NCI-H187 treated with DMSO at 0.1 percent for 48 hours (cell line): Measurements from ENCODE around the gene SDHD.
"Not testable (repeated sequence)": the region's sequence is repeated elsewhere in the genome, so short reads cannot be mapped to it uniquely, and the experiment has no call there.

ENCODE experiments used
- DNase-seq: peaks from one replicate; lab custom pipeline; 2025; lab: John Stamatoyannopoulos, UW

Gene SDHD

DNA sequence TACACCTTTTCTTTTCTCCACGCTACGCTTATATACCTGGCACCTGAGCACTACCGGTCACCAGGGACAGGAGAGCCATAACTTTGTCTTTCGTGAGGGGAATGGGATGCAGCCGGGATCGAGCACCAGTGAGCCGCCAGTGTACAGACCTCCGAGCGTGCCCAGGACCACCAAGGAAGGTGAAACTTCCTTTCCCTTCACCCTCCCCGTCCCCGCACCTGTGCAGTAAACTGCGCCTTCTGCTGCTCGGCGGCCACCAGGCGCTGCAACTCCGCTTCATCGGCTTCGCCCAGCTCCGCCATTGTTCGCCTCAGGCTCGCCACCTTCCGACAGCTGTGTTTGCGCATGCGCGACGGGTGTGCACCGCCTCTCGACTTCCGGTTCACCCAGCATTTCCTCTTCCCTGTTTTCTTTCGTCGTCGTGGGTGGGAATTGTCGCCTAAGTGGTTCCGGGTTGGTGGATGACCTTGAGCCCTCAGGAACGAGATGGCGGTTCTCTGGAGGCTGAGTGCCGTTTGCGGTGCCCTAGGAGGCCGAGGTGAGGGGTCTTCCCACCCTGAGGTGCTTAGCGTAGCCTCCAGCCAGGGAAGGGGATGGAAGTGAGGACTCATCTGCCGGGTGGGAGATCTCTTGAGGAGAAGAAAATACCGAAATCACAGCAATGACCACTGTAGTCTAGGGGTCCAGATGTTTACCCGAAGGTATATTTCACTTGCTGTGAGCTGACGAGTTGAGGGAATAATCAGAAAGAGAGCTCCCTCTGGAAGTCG is at the start of gene SDHD, which contains the start of gene TIMM8B:
Gene SDHD, plus strand, starts transcription at position 452 of the 770 bp plus-strand sequence. Its CDS starts 35 bp downstream, at position 487.
Gene TIMM8B, minus strand, starts transcription at position 335 of the 770 bp plus-strand sequence. Its CDS starts 33 bp downstream, at position 302.
- DNase-seq, result peak; percentile 91

- DNase-seq, result no peak
Observed at GRCh38 chr11:112037527-112037926, 49.1 kb upstream of the SDHD start.

GRCh38 chr11:112042161-112042960 is 44.3 kb upstream of the SDHD start:
- DNase-seq, result no peak

GRCh38 chr11:112042961-112043304 is 43.7 kb upstream of the SDHD start:
- DNase-seq, result no peak

- no peak for DNase-seq
Observed at GRCh38 chr11:112044961-112045360, 41.7 kb upstream of the SDHD start.

- DNase-seq, result not testable (repeated sequence)
Observed at GRCh38 chr11:112046647-112047046, 40.0 kb upstream of the SDHD start.

DNA sequence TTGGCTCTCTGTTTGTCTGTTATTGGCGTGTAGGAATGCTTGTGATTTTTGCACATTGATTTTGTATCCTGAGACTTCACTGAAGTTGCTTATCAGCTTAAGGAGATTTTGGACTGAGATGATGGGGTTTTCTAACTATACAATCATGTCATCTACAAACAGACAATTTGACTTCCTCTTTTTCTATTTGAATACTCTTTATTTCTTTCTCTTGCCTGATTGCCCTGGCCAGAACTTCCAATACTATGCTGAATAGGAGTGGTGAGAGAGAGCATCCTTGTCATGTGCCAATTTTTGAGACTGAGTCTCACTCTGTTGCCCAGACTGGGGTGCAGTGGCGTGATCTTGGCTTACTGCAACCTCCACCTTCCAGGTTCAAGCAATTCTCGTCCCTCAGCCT is 38.4 kb upstream of the SDHD start:
- DNase-seq, result not testable (repeated sequence)

GRCh38 chr11:112049777-112050176 is 36.9 kb upstream of the SDHD start:
- no peak for DNase-seq

DNA sequence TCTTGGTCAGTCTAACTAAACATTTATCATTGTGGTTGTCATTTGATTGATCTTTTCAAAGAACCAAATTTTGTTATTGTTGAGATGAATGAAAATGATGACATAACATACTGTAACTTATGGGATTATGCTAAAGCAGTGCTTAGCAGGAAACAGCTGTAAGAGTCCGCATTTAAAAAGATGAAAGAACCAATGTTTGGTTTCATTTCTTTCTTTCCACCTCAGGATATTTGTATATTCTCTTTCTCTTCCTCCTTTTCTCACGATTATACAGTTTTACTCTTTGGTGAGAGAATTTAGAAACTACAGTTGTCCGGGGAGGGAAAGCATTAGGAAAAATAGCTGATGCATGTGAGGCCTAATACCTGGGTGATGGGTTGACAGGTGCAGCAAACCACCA is 36.0 kb upstream of the SDHD start:
- DNase-seq, result no peak

- no peak for DNase-seq
Observed at GRCh38 chr11:112051768-112052167, 34.9 kb upstream of the SDHD start.

DNA sequence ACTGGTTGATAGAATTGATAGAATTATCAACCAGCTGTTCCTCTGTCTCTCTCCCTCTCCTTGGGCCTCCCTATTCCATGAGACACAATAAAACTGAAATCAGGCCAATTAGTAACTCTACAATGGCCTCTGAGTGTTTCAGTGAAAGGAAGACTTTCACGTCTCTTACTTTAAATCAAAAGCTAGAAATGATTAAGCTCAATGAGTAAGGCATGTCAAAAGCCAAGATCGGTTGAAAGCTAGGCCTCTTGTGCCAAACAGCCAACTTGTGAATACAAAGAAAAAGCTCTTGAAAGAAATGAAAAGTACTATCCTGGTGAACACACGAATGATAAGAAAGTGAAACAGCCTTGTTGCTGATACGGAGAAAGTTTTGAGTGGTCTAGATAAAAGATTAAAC is 29.5 kb upstream of the SDHD start:
- no peak for DNase-seq

DNA sequence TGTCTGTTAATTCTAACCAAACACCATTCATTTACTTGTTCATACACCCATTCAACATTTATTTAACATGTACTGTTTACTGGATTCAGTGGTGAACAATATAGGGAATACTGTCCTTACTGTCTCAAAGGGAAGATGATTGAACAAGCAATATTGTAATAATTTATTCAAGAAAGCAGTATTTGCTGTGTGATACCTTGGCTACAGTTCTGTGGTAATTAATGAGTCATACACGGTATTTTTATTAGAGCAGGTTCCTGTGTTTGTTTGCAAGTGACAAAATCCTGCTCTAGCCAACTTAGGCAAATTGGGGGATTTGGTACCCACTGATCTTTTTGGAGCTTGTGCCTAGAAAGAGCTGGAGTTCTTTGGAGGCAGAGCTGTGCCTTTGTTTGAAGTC is 28.6 kb upstream of the SDHD start:
- DNase-seq, result no peak

- DNase-seq, result no peak
Observed at GRCh38 chr11:112062923-112063322, 23.8 kb upstream of the SDHD start.

- peak; percentile 42 for DNase-seq
Observed at GRCh38 chr11:112073941-112074811, 12.5 kb upstream of the SDHD start, which contains the start of the genes NKAPD1 and PIH1D2. TSS of gene NKAPD1 (plus strand) at chr11:112074299. CDS start at chr11:112075575, 1,276 bp downstream. TSS of gene PIH1D2 (minus strand) at chr11:112074017. CDS start at chr11:112073174, 843 bp downstream.

DNA sequence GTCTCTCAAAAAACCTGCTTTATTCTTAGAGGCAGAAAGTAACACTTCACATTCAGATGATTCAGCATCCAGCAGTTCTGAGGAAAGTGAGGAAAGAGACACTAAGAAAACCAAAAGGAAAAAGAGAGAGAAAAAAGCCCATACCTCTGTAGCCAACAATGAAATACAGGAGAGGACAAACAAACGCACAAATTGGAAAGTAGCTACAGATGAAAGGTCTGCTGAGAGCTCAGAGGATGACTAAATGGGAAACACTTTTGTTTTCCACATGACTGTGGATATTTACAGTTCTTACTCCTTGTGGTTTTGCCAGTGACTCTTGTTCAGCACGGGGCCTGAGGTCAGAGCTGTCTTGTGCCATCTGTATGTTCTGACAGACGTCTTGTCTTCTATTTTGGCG is 3.9 kb upstream of the SDHD start:
- no peak for DNase-seq

DNA sequence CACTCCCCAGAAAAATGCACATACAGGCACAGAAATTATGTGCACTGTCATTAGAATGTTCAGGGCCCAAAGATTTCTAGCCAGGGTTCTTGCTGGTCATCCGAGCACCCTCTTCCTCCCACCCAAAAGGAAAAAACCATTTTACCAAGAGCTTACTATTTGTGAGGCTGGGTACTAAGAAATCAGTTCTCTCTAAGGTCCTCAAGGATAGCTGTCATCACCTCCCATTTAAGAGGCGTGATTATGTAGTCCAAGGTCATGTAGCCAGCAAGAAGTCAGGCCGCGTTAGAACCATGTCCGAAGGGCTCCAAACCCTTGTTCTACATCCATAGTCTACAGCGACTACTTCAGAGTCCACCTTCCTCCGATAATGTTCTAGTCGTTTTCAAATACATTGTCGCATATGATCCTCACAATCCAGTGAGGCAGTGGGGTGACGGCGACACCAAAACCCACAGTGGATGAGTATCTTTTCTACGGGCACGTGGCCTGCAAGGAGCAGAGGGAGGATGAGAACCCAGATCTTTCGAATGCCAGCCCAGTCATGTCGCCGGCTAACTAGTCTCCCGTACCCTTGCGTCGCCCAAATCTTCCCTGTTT is 751 bp upstream of the SDHD start:
- DNase-seq, result no peak

- no peak for DNase-seq
Observed at GRCh38 chr11:112087212-112087611, 539 bp downstream of the SDHD start.

DNA sequence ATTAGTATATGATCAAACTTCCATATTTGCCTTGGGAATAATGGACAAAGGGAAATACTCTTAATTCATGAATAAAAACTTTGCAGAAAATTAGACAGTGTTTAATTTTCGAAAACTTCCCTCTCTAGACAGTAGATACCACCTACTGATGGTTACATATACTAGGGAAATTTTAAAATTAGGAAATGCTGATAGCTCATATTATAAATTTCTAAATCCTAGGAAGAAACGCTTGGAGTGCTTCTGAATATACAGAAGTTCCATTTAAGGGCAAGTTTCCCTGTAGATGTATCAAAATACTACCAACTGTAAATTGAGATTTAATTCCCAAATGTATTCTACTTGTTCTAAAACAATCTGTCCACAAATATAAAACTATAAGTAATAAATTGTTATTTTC is 8.6 kb downstream of the SDHD start:
- DNase-seq, result not testable (repeated sequence)

GRCh38 chr11:112096194-112096593 is 9.5 kb downstream of the SDHD start:
- no peak for DNase-seq

GRCh38 chr11:112097734-112098528 is 11.3 kb downstream of the SDHD start:
- DNase-seq, result no peak

- DNase-seq, result no peak
Observed at GRCh38 chr11:112100462-112100861, 13.8 kb downstream of the SDHD start.
